Peyer's patch (tissue), 4 donors: ENCODE data around the gene SYNE4.

Experiments
- CTCF ChIP-seq, 6 experiments: fragments of 450-650 bp in 4 of 6; fragments of 200-600 bp in 2 of 6; sonication (generic) in 1 of 6; IDR thresholded peaks; one replicate each; pipeline ENCODE4 v1.5.1; 2017 to 2019; ENCODE audit warnings: antibody characterized with exemption in 6 of 6, mild to moderate bottlenecking in 3 of 6, moderate library complexity in 1 of 6
- POLR2A ChIP-seq, 2 donors: fragments of 450-650 bp; IDR thresholded peaks; one replicate each; pipeline ENCODE4 v1.5.1; 2017; ENCODE audit warnings: antibody characterized with exemption in 2 of 2, mild to moderate bottlenecking in 2 of 2, moderate library complexity in 2 of 2

- TF ChIP-seq CTCF (IDR thresholded peaks at IDR 0.05) (no peak), POLR2A (IDR thresholded peaks at IDR 0.05) (no peak)
These were observed 23.9 kb upstream of the SYNE4 start, which contains the start of gene CLIP3 for GRCh38 chr19:36032251-36033104.
